ENCODE measurements around the gene RBM28. TPM values are rescaled to one million over a fixed set of nuclear protein-coding genes. Genes with fewer than 3 reads are reported as not detected.

The RBM28 gene, protein sequence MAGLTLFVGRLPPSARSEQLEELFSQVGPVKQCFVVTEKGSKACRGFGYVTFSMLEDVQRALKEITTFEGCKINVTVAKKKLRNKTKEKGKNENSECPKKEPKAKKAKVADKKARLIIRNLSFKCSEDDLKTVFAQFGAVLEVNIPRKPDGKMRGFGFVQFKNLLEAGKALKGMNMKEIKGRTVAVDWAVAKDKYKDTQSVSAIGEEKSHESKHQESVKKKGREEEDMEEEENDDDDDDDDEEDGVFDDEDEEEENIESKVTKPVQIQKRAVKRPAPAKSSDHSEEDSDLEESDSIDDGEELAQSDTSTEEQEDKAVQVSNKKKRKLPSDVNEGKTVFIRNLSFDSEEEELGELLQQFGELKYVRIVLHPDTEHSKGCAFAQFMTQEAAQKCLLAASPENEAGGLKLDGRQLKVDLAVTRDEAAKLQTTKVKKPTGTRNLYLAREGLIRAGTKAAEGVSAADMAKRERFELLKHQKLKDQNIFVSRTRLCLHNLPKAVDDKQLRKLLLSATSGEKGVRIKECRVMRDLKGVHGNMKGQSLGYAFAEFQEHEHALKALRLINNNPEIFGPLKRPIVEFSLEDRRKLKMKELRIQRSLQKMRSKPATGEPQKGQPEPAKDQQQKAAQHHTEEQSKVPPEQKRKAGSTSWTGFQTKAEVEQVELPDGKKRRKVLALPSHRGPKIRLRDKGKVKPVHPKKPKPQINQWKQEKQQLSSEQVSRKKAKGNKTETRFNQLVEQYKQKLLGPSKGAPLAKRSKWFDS
- total RNA-seq = 41.5 TPM

DNA sequence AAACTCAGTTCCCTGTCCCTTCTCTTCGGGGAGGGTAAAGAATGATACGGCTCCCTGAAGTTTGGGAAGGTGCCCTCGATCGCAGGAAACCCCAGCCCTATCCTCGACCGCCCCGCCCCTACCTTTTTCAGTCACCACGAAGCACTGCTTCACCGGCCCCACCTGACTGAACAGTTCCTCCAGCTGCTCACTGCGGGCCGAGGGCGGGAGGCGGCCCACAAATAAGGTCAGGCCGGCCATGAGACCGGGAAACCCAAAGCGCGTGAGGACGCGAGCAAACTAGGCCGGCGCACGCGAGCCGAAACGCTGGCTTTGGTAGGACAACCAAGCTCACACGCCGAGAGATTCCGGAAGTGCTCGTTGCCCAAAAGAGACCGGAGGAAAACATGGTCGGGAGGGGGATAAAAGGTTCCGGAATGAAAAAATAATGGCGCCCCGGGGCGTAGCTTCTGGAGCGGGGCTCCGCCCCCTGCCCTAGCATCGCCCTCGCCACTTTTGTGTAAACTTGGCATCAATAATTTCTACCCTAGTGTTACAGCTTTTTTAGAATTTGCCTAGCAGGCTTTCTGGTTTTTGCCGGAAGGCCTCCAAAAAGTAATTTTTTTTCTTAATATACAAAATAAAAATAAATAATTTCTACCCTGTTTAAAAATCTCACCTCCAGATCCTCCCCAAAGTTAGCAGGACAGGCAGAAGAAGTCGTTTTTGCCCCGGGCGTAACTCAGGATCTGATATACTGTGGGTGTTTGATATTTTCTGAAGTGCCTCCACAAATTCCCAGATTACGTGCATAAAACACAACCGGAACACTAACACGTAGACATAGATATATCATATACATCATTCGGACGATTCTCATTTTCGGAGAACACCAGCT lies at the start of gene RBM28:
Gene RBM28, minus strand, starts transcription at position 355 of the 877 bp plus-strand sequence. Its CDS starts 115 bp downstream, at position 240.

DNA sequence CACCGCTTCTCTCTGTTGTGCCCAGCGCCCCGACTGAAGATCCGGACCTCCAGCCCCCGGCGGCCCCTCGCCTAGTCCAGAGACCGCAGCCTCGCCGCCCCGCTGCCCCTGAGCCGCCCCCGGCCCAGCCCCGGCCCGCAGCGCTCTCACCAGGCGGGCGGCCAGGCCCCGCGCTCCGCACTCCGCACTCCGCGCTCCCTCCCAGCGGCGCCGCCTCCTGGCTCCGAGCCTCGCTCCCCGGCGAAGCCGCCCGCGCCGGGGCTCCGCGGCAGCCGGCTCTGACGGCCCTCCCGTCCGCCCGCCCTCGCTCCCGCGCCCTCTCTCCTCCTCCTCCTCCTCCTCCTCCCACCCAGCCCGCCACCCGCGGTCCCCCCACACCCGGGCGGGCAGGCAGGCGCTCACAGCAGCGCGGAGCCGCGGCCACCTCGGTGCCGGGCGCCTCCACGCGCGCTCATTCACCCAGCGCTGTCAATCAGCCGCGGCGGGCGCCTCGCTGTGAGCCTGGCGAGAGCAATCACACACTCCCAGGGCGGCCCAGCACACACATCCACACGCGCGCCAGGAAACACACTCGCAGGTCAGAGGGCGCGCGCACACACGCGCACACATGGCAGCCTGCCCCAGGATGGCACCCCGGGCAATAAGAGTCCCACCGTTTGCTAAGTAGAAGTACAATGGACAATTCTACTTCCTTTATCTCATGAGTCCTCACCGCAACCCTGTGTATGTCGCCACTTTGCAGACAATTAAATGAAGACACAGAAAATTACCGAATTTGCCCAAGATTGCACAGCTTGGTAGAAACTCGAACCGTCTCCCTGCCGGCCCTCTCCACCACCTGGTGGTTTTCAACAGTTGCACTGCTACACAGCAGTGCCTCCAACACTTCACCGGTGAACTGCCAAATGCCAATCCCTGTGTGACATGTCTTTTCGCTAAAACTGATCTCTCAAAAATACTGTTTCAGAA lies 18.0 kb upstream of the RBM28 start, which contains the start of gene PRRT4:
Gene PRRT4, minus strand, starts transcription at position 280 of the 969 bp plus-strand sequence.

Other genes starting within 250 kb of the RBM28 start
- not detected for gene LEP, start 102.6 kb downstream of the RBM28 start, total RNA-seq
- gene PRRT4, start 17.8 kb upstream of the RBM28 start, total RNA-seq = 6.8 TPM
- gene IMPDH1, start 66.1 kb upstream of the RBM28 start, total RNA-seq = 69.2 TPM
- 27.8 TPM for gene HILPDA, start 112.0 kb upstream of the RBM28 start, total RNA-seq
- gene METTL2B, start 132.8 kb upstream of the RBM28 start, total RNA-seq = 38.6 TPM